Measurements from ENCODE around the gene BAZ2B.

Gene BAZ2B

GRCh38 chr2:159617100-159617499 lies 752 bp upstream of the BAZ2B start:
- no peak for DNase-seq (ENCODE audit: low read depth in 2 of 2)

- DNase-seq (ENCODE audit: low read depth in 2 of 2), result peak; percentile 6 to 26
Observed at GRCh38 chr2:159615367-159616285, 722 bp downstream of the BAZ2B start.

- no peak for DNase-seq (ENCODE audit: low read depth in 2 of 2)
Observed at GRCh38 chr2:159614534-159615366, 1.6 kb downstream of the BAZ2B start.

- no peak for DNase-seq (ENCODE audit: low read depth in 2 of 2)
Observed at GRCh38 chr2:159613651-159614285, 2.6 kb downstream of the BAZ2B start.

GRCh38 chr2:159613091-159613490 lies 3.3 kb downstream of the BAZ2B start:
- no peak for DNase-seq (ENCODE audit: low read depth in 2 of 2)

GRCh38 chr2:159612255-159612901 lies 4.0 kb downstream of the BAZ2B start:
- DNase-seq (ENCODE audit: low read depth in 2 of 2), result no peak

- DNase-seq (ENCODE audit: low read depth in 2 of 2), result no peak
Observed at GRCh38 chr2:159609811-159610549, 6.4 kb downstream of the BAZ2B start.

- no peak for DNase-seq (ENCODE audit: low read depth in 2 of 2)
Observed at GRCh38 chr2:159608723-159609308, 7.5 kb downstream of the BAZ2B start.

- DNase-seq (ENCODE audit: low read depth in 2 of 2), result no peak
Observed at GRCh38 chr2:159608108-159608507, 8.2 kb downstream of the BAZ2B start.

- DNase-seq (ENCODE audit: low read depth in 2 of 2), result no peak
Observed at GRCh38 chr2:159606287-159606686, 10.1 kb downstream of the BAZ2B start.

GRCh38 chr2:159605441-159606178 lies 10.7 kb downstream of the BAZ2B start:
- no peak for DNase-seq (ENCODE audit: low read depth in 2 of 2)

GRCh38 chr2:159604159-159604558 lies 12.2 kb downstream of the BAZ2B start:
- DNase-seq (ENCODE audit: low read depth in 2 of 2), result no peak

GRCh38 chr2:159600752-159601151 lies 15.6 kb downstream of the BAZ2B start:
- DNase-seq (ENCODE audit: low read depth in 2 of 2), result no peak

- no peak for DNase-seq (ENCODE audit: low read depth in 2 of 2)
Observed at GRCh38 chr2:159595410-159596046, 20.8 kb downstream of the BAZ2B start.

- no peak for DNase-seq (ENCODE audit: low read depth in 2 of 2)
Observed at GRCh38 chr2:159592441-159592840, 23.9 kb downstream of the BAZ2B start.

- DNase-seq (ENCODE audit: low read depth in 2 of 2), result no peak
Observed at GRCh38 chr2:159591221-159591620, 25.1 kb downstream of the BAZ2B start.

GRCh38 chr2:159589286-159589685 lies 27.1 kb downstream of the BAZ2B start:
- no peak for DNase-seq (ENCODE audit: low read depth in 2 of 2)

- DNase-seq (ENCODE audit: low read depth in 2 of 2), result no peak
Observed at GRCh38 chr2:159586034-159586433, 30.3 kb downstream of the BAZ2B start.

GRCh38 chr2:159585622-159586021 lies 30.7 kb downstream of the BAZ2B start:
- no peak for DNase-seq (ENCODE audit: low read depth in 2 of 2)

Data from stimulated activated CD8-positive, alpha-beta memory T cell treated with anti-CD3 and anti-CD28 coated beads, Interleukin-15, amount 100 ng/mL, for 48 hours (primary cell).